ENCODE measurements around the gene TLE6. TPM values are rescaled to one million over a fixed set of nuclear protein-coding genes. Genes with fewer than 3 reads are reported as not detected.

TLE6 gene
- total and polyA plus RNA-seq, 2 of the 8 experiments (the other 6 are each of a cell fraction or from before 2014, with no cell fraction given), result 2.5 to 2.9 TPM

DNA sequence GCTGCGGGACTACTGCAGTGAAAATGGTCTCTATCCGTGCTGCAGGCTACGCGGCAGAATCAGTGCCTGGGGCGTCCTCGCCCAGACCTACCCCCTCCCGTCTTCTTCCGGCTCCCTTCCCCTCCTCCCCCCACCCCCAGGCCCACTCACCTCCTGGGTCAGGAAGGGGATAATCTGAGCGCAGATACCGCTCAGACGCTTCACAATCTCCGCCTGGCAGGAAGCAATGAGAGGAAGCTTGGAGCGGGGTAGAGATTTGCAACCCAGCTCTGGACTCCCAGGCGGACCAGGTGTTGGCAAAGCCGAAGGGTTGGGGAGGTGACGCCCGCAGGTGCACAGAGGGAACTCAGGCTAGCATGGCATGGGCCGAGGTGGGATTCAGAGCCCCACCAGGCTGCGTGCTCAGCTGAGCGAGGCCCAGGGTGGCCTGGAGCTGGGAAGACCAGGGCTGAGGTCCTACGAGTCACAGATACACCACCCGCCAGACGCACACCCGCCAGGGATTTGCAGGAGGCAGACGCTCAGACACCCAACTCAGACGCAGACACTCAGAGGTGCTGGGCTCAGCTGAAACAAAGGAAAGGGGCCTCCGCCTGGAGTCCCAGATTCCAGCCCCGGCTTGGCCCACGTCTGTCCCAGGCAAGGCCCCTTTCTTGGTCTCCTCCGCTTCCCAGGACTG lies 47.6 kb downstream of the TLE6 start (continued):
- TF ChIP-seq SAP30 (IDR thresholded peaks at IDR 0.05; ENCODE audit: insufficient read depth, insufficient replicate concordance, low read length) (no peak), TAF7 (optimal IDR thresholded peaks at IDR 0.05; ENCODE audit: borderline replicate concordance, low read depth, low read length) (no peak), CBX5 (IDR thresholded peaks at IDR 0.05; ENCODE audit: low read depth, low read length) (no peak), KDM1A (IDR thresholded peaks at IDR 0.05; ENCODE audit: borderline replicate concordance, low read length) (no peak), SRF (IDR thresholded peaks at IDR 0.05; ENCODE audit: low read depth, low read length) (no peak), CHD2 (IDR thresholded peaks at IDR 0.05; ENCODE audit: low read length) (no peak), MAFK (IDR thresholded peaks at IDR 0.05; ENCODE audit: low read depth, low read length) (no peak), NANOG (IDR thresholded peaks at IDR 0.05; ENCODE audit: insufficient read depth, low read depth, low read length, poor library complexity, severe bottlenecking) (no peak), RNF2 (IDR thresholded peaks at IDR 0.05; ENCODE audit: borderline replicate concordance, low read depth, low read length, missing control alignments, poor library complexity, severe bottlenecking) (no peak)
